OCI-LY1 (cell line): ENCODE measurements around the gene ADARB2.

Source experiments
- H2AFZ ChIP-seq: fragments of 200-600 bp; sonication (generic), shearing (Covaris generic); 2 replicates; pipeline ENCODE4 v1.6.0; 2014; ENCODE audit warnings: antibody characterized with exemption, mild to moderate bottlenecking, low read length
- H3F3A ChIP-seq: fragments of 200-600 bp; sonication (generic), shearing (Covaris generic); 2 replicates; pipeline ENCODE4 v1.6.0; 2014; ENCODE audit warnings: mild to moderate bottlenecking, antibody characterized with exemption, low read length, moderate library complexity; ENCODE audit not compliant: insufficient read depth
- H3K27ac ChIP-seq: fragments of 200-600 bp; sonication (generic); 2 replicates; pipeline ENCODE4 v1.5.1; 2014; ENCODE audit warnings: low read length, mixed run types, mild to moderate bottlenecking, low read depth; ENCODE audit not compliant: poor library complexity, severe bottlenecking
- H3K27me3 ChIP-seq: fragments of 200-600 bp; sonication (generic); 2 replicates; pipeline ENCODE4 v1.6.0; 2014; ENCODE audit warnings: antibody characterized with exemption, mild to moderate bottlenecking, low read length, moderate library complexity; ENCODE audit not compliant: insufficient read depth
- H3K36me3 ChIP-seq: fragments of 200-600 bp; sonication (generic); 2 replicates; pipeline ENCODE4 v1.6.1; 2014; ENCODE audit warnings: mild to moderate bottlenecking, antibody characterized with exemption, low read length, moderate library complexity, mixed read lengths; ENCODE audit not compliant: insufficient read depth
- H3K4me1 ChIP-seq: fragments of 200-600 bp; sonication (generic); 2 replicates; pipeline ENCODE4 v1.5.1; 2014; ENCODE audit warnings: mild to moderate bottlenecking, low read length, moderate library complexity; ENCODE audit not compliant: insufficient read depth, severe bottlenecking
- H3K4me2 ChIP-seq: fragments of 200-600 bp; sonication (generic), shearing (Covaris generic); 2 replicates; pipeline ENCODE4 v1.6.1; 2014; ENCODE audit warnings: low read length
- H3K4me3 ChIP-seq: fragments of 200-600 bp; sonication (generic); 2 replicates; pipeline ENCODE4 v1.5.1; 2014; ENCODE audit warnings: low read length, low read depth, mild to moderate bottlenecking, mixed read lengths; ENCODE audit not compliant: poor library complexity, severe bottlenecking
- H3K79me2 ChIP-seq: fragments of 200-600 bp; shearing (Covaris generic); 2 replicates; pipeline ENCODE4 v1.6.1; 2016; ENCODE audit warnings: mixed run types, low read length, mixed read lengths; ENCODE audit not compliant: insufficient read depth
- H3K9ac ChIP-seq: fragments of 200-600 bp; sonication (generic), shearing (Covaris generic); 2 replicates; pipeline ENCODE4 v1.6.1; 2014; ENCODE audit warnings: mild to moderate bottlenecking, low read length, mixed read lengths
- H3K9me2 ChIP-seq: fragments of 200-600 bp; sonication (generic), shearing (Covaris generic); 2 replicates; pipeline ENCODE4 v1.6.1; 2014; ENCODE audit warnings: low read depth, mild to moderate bottlenecking, low read length, mixed read lengths
- H3K9me3 ChIP-seq: fragments of 200-600 bp; shearing (Covaris generic); 2 replicates; pipeline ENCODE4 v1.6.1; 2014; ENCODE audit warnings: low read length, mixed read lengths
- H4K20me1 ChIP-seq: fragments of 200-600 bp; sonication (generic), shearing (Covaris generic); 2 replicates; pipeline ENCODE4 v1.6.0; 2016; ENCODE audit warnings: mild to moderate bottlenecking, low read length; ENCODE audit not compliant: insufficient read depth
- EZH2 ChIP-seq: fragments of 200-600 bp; sonication (generic), shearing (Covaris generic); IDR thresholded peaks from 2 replicates; pipeline ENCODE4 v1.8.0; 2017; ENCODE audit warnings: borderline replicate concordance, mixed run types, mild to moderate bottlenecking, antibody characterized with exemption, low read length, moderate library complexity, mixed read lengths
- TF ChIP-seq, protein P1 (sequence below): fragments of 200-600 bp; sonication (generic), shearing (Covaris generic); IDR thresholded peaks from 2 replicates; pipeline ENCODE4 v1.5.1; 2017; ENCODE audit warnings: mild to moderate bottlenecking, antibody characterized with exemption, low read length, moderate library complexity, mixed read lengths

The ADARB2 gene

GRCh38 chr10:1214882-1215540 is 522.3 kb downstream of the ADARB2 start:
- no peaks in the 10 kb centered on the region for H4K20me1 ChIP-seq
- no peak overlapping the region for H2AFZ ChIP-seq
- no peak overlapping the region for H3K9ac ChIP-seq
- TF ChIP-seq, protein P1, sequence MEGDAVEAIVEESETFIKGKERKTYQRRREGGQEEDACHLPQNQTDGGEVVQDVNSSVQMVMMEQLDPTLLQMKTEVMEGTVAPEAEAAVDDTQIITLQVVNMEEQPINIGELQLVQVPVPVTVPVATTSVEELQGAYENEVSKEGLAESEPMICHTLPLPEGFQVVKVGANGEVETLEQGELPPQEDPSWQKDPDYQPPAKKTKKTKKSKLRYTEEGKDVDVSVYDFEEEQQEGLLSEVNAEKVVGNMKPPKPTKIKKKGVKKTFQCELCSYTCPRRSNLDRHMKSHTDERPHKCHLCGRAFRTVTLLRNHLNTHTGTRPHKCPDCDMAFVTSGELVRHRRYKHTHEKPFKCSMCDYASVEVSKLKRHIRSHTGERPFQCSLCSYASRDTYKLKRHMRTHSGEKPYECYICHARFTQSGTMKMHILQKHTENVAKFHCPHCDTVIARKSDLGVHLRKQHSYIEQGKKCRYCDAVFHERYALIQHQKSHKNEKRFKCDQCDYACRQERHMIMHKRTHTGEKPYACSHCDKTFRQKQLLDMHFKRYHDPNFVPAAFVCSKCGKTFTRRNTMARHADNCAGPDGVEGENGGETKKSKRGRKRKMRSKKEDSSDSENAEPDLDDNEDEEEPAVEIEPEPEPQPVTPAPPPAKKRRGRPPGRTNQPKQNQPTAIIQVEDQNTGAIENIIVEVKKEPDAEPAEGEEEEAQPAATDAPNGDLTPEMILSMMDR: no peak
- TF ChIP-seq EZH2: no peak
- H3K27ac ChIP-seq: no peak overlapping the region
- H3K4me1 ChIP-seq: no peaks in the 10 kb centered on the region
- no peaks in the 10 kb centered on the region for H3K9me2 ChIP-seq
- no peaks in the 10 kb centered on the region for H3K9me3 ChIP-seq
- H3K36me3 ChIP-seq: no peaks in the 10 kb centered on the region
- no peaks in the 10 kb centered on the region for H3F3A ChIP-seq
- no peaks in the 10 kb centered on the region for H3K79me2 ChIP-seq
- no peak overlapping the region for H3K4me3 ChIP-seq
- no peak overlapping the region for H3K4me2 ChIP-seq
- H3K27me3 ChIP-seq: no peaks in the 10 kb centered on the region; the same call in 1 of the 2 replicates

DNA sequence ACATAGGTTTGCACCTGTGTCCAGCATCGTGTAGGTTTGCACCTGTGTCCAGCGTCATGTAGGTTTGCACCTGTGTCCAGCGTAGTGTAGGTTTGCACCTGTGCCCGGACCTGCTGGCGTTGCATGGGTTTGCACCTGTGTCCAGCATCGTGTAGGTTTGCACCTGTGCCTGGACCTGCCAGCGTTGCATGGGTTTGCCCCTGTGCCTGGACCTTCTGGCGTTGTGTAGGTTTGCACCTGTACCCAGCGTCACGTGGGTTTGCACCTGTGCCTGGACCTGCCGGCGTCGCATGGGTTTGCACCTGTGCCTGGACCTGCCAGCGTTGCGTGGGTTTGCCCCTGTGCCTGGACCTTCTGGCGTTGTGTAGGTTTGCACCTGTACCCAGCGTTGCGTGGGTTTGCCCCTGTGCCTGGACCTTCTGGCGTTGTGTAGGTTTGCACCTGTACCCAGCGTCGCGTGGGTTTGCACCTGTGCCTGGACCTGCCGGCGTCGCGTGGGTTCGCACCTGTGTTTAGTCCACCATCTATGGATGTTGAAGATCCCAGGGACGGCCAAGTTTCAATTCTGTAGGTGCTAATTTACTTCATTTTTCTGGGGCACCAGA is 523.2 kb downstream of the ADARB2 start:
- Histone ChIP-seq H3K4me1 (no peaks in the 10 kb centered on the region), H2AFZ (no peak overlapping the region), H3K9ac (no peak overlapping the region), H4K20me1 (no peaks in the 10 kb centered on the region), H3K9me3 (no peaks in the 10 kb centered on the region), H3K9me2 (no peaks in the 10 kb centered on the region), H3K27me3 (no peaks in the 10 kb centered on the region; the same call in 1 of the 2 replicates), H3K36me3 (no peaks in the 10 kb centered on the region), H3F3A (no peaks in the 10 kb centered on the region), H3K4me2 (no peak overlapping the region), H3K27ac (no peak overlapping the region), H3K4me3 (no peak overlapping the region), H3K79me2 (no peaks in the 10 kb centered on the region)
- TF ChIP-seq EZH2: no peak
- TF ChIP-seq, protein P1: no peak

- no peak overlapping the region for H3K4me3 ChIP-seq
- no peaks in the 10 kb centered on the region for H3K4me1 ChIP-seq
- H3K4me2 ChIP-seq: no peak overlapping the region
- H3K27me3 ChIP-seq: no peaks in the 10 kb centered on the region; the same call in 1 of the 2 replicates
- no peaks in the 10 kb centered on the region for H3F3A ChIP-seq
- no peak overlapping the region for H3K9ac ChIP-seq
- H4K20me1 ChIP-seq: no peaks in the 10 kb centered on the region
- H3K9me3 ChIP-seq: no peaks in the 10 kb centered on the region
- H3K36me3 ChIP-seq: no peaks in the 10 kb centered on the region
- H3K79me2 ChIP-seq: no peaks in the 10 kb centered on the region
- H2AFZ ChIP-seq: no peak overlapping the region
- TF ChIP-seq, protein P1: no peak
- no peak for TF ChIP-seq EZH2
- no peaks in the 10 kb centered on the region for H3K9me2 ChIP-seq
- no peak overlapping the region for H3K27ac ChIP-seq
Measured at GRCh38 chr10:1213252-1214070, 523.9 kb downstream of the ADARB2 start.
